HG02623 (cell line): ENCODE measurements around the gene ISYNA1.

Source experiments
- ATAC-seq: cut with Tn5 transposase; IDR thresholded peaks from one replicate; pipeline ENCODE4 v1.9.1; 2021; ENCODE audit warnings: moderate library complexity; ENCODE audit not compliant: unreplicated experiment

Gene ISYNA1

GRCh38 chr19:18437491-18438330 is at the start of gene ISYNA1:
Gene ISYNA1, minus strand, starts transcription at chr19:18438133. Its CDS starts 154 bp downstream, at chr19:18437979.
- no peak for ATAC-seq

- no peak for ATAC-seq
Measured at GRCh38 chr19:18486746-18487145, 48.8 kb upstream of the ISYNA1 start.

GRCh38 chr19:18484992-18485391 is 47.1 kb upstream of the ISYNA1 start:
- ATAC-seq: no peak

- no peak for ATAC-seq
Measured at GRCh38 chr19:18483119-18483890, 45.4 kb upstream of the ISYNA1 start.

- no peak for ATAC-seq
Measured at GRCh38 chr19:18481505-18482222, 43.7 kb upstream of the ISYNA1 start.

DNA sequence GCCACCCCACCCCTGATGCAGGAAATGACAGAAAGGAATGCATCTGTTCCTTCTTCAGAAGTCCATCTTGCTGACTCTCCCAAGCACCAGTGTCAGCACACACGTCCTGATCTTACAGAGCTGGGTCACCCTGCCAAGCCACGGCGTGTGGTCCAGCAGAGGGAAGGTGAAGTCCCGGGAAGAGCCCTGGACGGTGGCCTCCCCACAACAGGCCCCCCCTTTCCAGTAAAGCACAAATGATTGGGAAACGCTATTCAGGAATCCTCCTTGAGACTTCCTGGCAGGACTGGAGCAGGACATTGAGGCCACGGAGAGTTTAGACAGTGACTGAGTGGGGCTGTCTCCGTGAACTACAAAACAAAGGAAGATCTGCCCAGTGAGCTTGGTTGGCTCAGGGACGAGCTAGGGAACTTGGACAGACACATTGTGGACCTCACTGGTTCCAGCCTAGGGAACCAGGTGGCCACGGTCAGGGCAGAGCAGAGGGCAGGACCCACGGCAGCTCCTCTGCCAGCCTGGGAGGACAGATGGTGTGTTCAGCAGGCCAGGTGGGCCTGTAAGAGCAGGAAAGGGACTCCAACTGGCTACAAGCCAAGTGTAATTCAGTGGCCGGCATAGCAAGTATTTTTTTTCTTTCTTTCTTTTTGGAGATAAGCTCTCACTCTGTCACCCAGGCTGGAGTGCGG is 42.2 kb upstream of the ISYNA1 start:
- no peak for ATAC-seq

- peak; percentile 52 for ATAC-seq
Measured at GRCh38 chr19:18478545-18479311, 40.8 kb upstream of the ISYNA1 start.

DNA sequence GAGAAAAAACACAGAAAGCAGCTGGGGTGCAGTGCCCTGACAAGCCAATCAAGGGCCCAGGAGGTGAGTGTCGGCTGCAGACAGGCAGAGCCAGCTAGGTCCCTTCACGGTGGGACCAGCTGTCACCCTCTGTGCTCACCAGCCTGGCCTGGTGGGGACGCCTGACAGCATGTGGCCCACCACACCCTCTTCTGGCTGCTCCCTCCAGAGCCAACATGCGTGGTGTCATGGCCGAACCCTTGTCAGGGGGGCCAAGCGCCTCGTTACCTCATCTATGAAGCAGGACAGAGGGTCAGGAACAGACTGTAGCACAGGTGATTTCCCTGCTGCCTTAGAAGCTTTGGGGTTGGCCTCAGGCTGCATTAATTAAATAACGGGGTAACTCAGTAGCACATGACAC is 40.0 kb upstream of the ISYNA1 start:
- ATAC-seq: no peak

- no peak for ATAC-seq
Measured at GRCh38 chr19:18477042-18477779, 39.3 kb upstream of the ISYNA1 start.

DNA sequence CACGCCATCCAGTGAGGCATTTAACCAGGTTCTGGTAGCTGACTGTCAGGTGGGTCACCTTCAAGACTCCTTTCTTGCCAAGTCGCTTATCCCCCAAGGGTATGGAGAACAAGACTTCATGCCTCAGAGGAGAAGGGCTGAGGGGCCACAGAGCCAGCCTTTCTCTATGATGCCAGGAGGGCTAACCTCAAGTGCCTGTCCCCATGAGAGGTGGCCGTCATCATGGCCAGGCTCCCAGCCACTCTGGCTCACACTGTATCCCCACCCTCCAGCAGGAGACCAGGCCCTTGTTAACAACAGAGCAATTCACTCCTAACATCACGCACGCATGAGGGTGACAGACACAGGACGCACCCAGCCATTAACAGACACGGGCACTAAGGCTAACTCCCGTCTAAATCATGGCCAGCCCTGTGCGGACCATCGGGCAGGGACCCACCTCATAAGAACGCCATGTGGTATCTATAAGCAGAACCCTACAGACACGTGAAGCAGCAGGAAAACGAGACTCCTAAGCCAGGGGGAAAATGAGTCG is 38.6 kb upstream of the ISYNA1 start:
- ATAC-seq: no peak

DNA sequence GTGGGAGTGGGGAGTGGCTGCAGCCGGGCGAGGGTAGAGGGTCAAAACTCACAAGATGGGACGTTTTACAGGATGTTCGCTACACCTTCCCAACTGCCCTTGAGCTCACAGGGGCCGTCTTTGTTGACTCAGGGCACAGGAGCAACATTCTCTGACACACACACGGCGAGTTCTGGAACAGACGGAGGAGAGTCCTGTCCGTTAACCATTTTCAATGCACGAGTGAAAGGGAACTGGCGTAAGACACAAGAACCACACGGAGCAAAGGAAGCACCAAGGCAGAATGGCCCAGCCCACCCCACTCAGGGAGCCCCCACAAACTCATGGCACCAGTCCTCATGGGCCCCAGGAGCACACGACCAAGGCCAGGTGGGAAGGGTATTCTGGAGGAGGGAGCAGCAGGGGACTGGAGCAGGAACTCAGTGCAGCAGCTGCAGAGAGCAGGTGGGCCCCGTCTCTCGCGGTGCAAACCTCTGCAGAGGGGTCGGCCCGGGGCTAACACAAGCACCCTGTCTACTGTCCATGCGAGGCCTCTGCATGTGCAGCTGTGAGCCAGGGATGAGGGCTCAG is 37.9 kb upstream of the ISYNA1 start:
- ATAC-seq: no peak

- no peak for ATAC-seq
Measured at GRCh38 chr19:18475004-18475453, 37.1 kb upstream of the ISYNA1 start.

- ATAC-seq: no peak
Measured at GRCh38 chr19:18474366-18474887, 36.5 kb upstream of the ISYNA1 start.

DNA sequence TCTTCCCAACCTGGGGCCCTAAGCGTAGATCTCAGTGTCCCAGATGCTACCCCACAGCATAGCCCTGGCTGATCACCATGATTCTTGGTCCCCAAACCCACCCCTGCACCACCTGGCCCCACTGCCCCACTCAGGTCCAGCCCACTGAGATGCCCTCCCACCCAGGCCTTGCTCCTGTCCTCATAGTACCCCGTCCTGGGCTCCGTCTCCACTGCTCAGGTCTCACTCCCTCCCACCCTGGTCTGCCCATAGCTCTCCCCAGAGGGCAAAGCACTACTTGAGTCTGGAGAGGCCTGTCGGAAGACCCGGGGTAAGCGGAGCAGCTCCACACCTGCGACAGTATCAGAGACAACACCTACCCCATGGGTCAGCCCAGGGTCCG is 35.8 kb upstream of the ISYNA1 start:
- ATAC-seq: no peak

DNA sequence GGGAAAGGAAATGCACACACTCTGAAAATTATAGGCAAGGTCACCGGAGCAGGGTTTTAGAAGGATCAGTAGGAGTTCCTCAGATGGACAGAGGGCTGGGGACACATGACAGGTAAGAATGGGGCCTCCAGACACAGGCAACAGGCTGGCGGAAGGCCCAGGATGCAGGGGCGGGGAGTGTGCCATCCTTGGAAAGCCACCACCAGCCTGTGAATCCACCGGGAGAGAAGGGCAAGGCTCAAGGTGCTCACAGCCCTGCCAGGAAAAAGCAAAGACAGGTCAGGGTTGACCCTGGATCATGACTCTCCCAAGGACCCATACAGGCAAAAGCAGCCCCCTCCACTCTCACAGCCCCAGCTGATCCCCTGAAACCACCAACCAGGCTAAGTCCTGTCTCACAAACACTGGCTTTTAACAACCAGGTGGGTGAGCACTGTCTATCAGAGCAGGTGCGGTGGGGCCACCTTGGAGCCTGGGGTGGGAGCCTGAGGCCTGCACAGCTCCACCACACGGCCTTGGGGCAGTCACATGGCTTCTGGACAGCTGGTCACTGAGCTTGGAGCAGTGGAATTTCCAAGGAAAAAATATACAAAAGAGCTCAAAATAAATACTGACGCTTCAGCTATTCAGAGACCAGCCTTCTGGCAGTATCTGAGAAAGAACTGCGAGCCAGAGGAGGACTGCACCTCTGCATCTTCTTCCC is 35.2 kb upstream of the ISYNA1 start:
- no peak for ATAC-seq

DNA sequence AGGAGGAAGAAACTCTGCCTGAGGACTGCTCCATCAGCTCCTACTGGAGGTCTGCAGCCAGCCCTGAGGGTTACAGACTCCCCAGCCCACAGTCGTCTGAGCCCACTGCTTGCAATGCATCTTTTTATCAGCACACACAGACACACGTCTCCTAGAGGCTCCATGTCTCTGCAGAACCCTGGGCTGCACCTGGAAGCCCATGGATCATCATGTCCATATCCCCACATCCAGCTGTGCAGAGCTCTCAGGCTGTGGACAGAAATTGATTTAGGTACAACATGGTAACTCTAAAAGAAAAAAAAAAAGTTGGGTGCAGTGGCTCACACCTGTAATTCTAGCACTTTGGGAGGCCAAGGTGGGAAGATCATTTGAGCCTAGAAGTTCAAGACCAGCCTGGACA is 32.9 kb upstream of the ISYNA1 start:
- ATAC-seq: no peak

- ATAC-seq: no peak
Measured at GRCh38 chr19:18469069-18469846, 31.3 kb upstream of the ISYNA1 start.
